H9 (cell line): ENCODE data around the gene ABCB8. TPM values are rescaled to one million over a fixed set of nuclear protein-coding genes. Genes with fewer than 3 reads are reported as not detected.
A peak's percentile ranks its signal among the peaks of the same experiment; 100 is the strongest.

Source experiments
- DNase-seq: peaks from one replicate; pipeline ENCODE4 v3.0.0-alpha.2; 2017
- H2AFZ ChIP-seq: one replicate; pipeline ENCODE4 v1.6.1; 2013; ENCODE audit warnings: mild to moderate bottlenecking, low read length, control low read depth, moderate library complexity
- H2AK5ac ChIP-seq: 2 replicates; pipeline ENCODE4 v1.6.1; 2013; ENCODE audit warnings: low read length, control low read depth, mixed read lengths; ENCODE audit not compliant: insufficient read length
- H2BK120ac ChIP-seq: one replicate; pipeline ENCODE4 v1.6.1; 2013; ENCODE audit warnings: low read depth, mild to moderate bottlenecking, low read length, control low read depth, inconsistent platforms; ENCODE audit not compliant: poor library complexity, severe bottlenecking
- H2BK12ac ChIP-seq: 2 replicates; pipeline ENCODE4 v1.6.1; 2013; ENCODE audit warnings: low read length, control low read depth, mixed read lengths, low read depth; ENCODE audit not compliant: insufficient read length
- H2BK15ac ChIP-seq: 2 replicates; pipeline ENCODE4 v1.6.1; 2013; ENCODE audit warnings: low read depth, low read length, control low read depth
- H2BK20ac ChIP-seq: one replicate; pipeline ENCODE4 v1.6.1; 2013; ENCODE audit warnings: low read depth, mild to moderate bottlenecking, low read length, control low read depth, inconsistent platforms; ENCODE audit not compliant: poor library complexity, severe bottlenecking
- H2BK5ac ChIP-seq: 2 replicates; pipeline ENCODE4 v1.6.1; 2013; ENCODE audit warnings: low read length, control low read depth, mixed read lengths; ENCODE audit not compliant: insufficient read length
- H3K14ac ChIP-seq: 2 replicates; pipeline ENCODE4 v1.6.1; 2013; ENCODE audit warnings: low read length, control low read depth; ENCODE audit not compliant: insufficient read depth
- H3K18ac ChIP-seq: 2 replicates; pipeline ENCODE4 v1.6.1; 2013; ENCODE audit warnings: low read depth, mild to moderate bottlenecking, mixed read lengths, low read length, control low read depth; ENCODE audit not compliant: insufficient read length
- H3K23ac ChIP-seq: 2 replicates; pipeline ENCODE4 v1.6.1; 2013; ENCODE audit warnings: low read length, control low read depth, mixed read lengths, low read depth; ENCODE audit not compliant: insufficient read length
- H3K23me2 ChIP-seq: 2 replicates; pipeline ENCODE4 v1.6.1; 2013; ENCODE audit warnings: low read depth, mild to moderate bottlenecking, mixed read lengths, low read length, control low read depth; ENCODE audit not compliant: insufficient read length, poor library complexity, severe bottlenecking
- H3K27ac ChIP-seq: 2 replicates; pipeline ENCODE4 v1.5.1; 2013; ENCODE audit warnings: low read length, control low read depth, mixed read lengths, low read depth; ENCODE audit not compliant: insufficient read length
- H3K27me3 ChIP-seq: 2 replicates; pipeline ENCODE4 v1.6.1; 2013; ENCODE audit warnings: low read length, control low read depth, inconsistent platforms; ENCODE audit not compliant: insufficient read depth
- H3K4ac ChIP-seq: 2 replicates; pipeline ENCODE4 v1.6.1; 2013; ENCODE audit warnings: low read depth, mild to moderate bottlenecking, control low read depth, inconsistent platforms, low read length, moderate library complexity
- H3K4me1 ChIP-seq: 2 replicates; pipeline ENCODE4 v1.6.1; 2013; ENCODE audit warnings: low read length, control low read depth, inconsistent platforms; ENCODE audit not compliant: insufficient read depth
- H3K4me2 ChIP-seq: 2 replicates; pipeline ENCODE4 v1.6.1; 2013; ENCODE audit warnings: low read length, control low read depth, mixed read lengths; ENCODE audit not compliant: insufficient read length, insufficient read depth
- H3K56ac ChIP-seq: 2 replicates; pipeline ENCODE4 v1.6.1; 2013; ENCODE audit warnings: low read depth, mild to moderate bottlenecking, mixed read lengths, low read length, control low read depth; ENCODE audit not compliant: insufficient read length
- H3K79me1 ChIP-seq: 2 replicates; pipeline ENCODE4 v1.6.1; 2013; ENCODE audit warnings: low read depth, mild to moderate bottlenecking, moderate library complexity, low read length, control low read depth, inconsistent platforms; ENCODE audit not compliant: insufficient read depth, poor library complexity, severe bottlenecking
- H3K79me2 ChIP-seq: 2 replicates; pipeline ENCODE4 v1.6.1; 2013; ENCODE audit warnings: low read length, control low read depth, inconsistent platforms; ENCODE audit not compliant: insufficient read depth
- H3K9ac ChIP-seq: 2 replicates; pipeline ENCODE4 v1.6.1; 2013; ENCODE audit warnings: low read length, control low read depth, mixed read lengths; ENCODE audit not compliant: insufficient read length; ENCODE audit errors: extremely low read depth
- H3K9me3 ChIP-seq: one replicate; pipeline ENCODE4 v1.6.1; 2013; ENCODE audit warnings: low read depth, low read length, inconsistent platforms; ENCODE audit not compliant: control insufficient read depth
- H3T11ph ChIP-seq: one replicate; pipeline ENCODE4 v1.6.1; 2013; ENCODE audit warnings: mild to moderate bottlenecking, low read length, control low read depth, inconsistent platforms
- H4K20me1 ChIP-seq: one replicate; pipeline ENCODE4 v1.6.1; 2013; ENCODE audit not compliant: control insufficient read depth, insufficient read length, insufficient read depth
- H4K5ac ChIP-seq: 2 replicates; pipeline ENCODE4 v1.6.1; 2013; ENCODE audit warnings: low read depth, mild to moderate bottlenecking, mixed read lengths, low read length, control low read depth; ENCODE audit not compliant: insufficient read length
- H4K8ac ChIP-seq: replicated peaks from 2 replicates; pipeline ENCODE4 v1.6.1; 2013; ENCODE audit warnings: low read length, control low read depth, mixed read lengths, low read depth; ENCODE audit not compliant: insufficient read length
- H4K91ac ChIP-seq: 2 replicates; pipeline ENCODE4 v1.6.1; 2013; ENCODE audit warnings: low read depth, mild to moderate bottlenecking, moderate library complexity, mixed read lengths, low read length, control low read depth; ENCODE audit not compliant: insufficient read length
- H3K27ac Mint-ChIP-seq, 3 experiments: 2 replicates in 2 of 3; 3 replicates in 1 of 3; pipeline ENCODE4 v1.8.0; 2020 to 2021; ENCODE audit warnings: mixed read lengths in 3 of 3, mild to moderate bottlenecking in 1 of 3, moderate library complexity in 1 of 3
- H3K27me3 Mint-ChIP-seq: 2 replicates; pipeline ENCODE4 v1.8.0; 2021; ENCODE audit warnings: low read depth, mild to moderate bottlenecking, moderate library complexity, mixed read lengths
- H3K36me3 Mint-ChIP-seq, 3 experiments: 2 replicates in 2 of 3; 3 replicates in 1 of 3; pipeline ENCODE4 v1.8.0; 2020 to 2021; ENCODE audit warnings: low read depth in 3 of 3, mixed read lengths in 3 of 3; ENCODE audit not compliant: insufficient read depth in 1 of 3
- H3K4me1 Mint-ChIP-seq, 2 experiments: 2 replicates each; pipeline ENCODE4 v1.8.0; 2020; ENCODE audit warnings: mixed read lengths in 2 of 2
- H3K4me3 Mint-ChIP-seq, 2 experiments: 2 replicates in 1 of 2; 3 replicates in 1 of 2; pipeline ENCODE4 v1.8.0; 2020 to 2021; ENCODE audit warnings: mild to moderate bottlenecking in 2 of 2, mixed read lengths in 2 of 2, moderate library complexity in 1 of 2
- H3K9me3 Mint-ChIP-seq, 2 experiments: 2 replicates in 1 of 2; 3 replicates in 1 of 2; pipeline ENCODE4 v1.8.0; 2020; ENCODE audit warnings: mild to moderate bottlenecking in 2 of 2, mixed read lengths in 2 of 2, moderate library complexity in 1 of 2
- CTCF ChIP-seq: fragments of 200-600 bp; sonication (generic); conservative IDR thresholded peaks from 3 replicates; pipeline ENCODE4 v1.8.0; 2021; ENCODE audit warnings: antibody characterized with exemption, mild to moderate bottlenecking
- whole genome bisulfite sequencing: extraction: QIAGEN DNeasy Blood & Tissue Kit; methylation state at CpG from one replicate; pipeline ENCODE4 v1.1.7; 2013; ENCODE audit warnings: missing lambda C conversion rate, low lambda C conversion rate, mixed read lengths; ENCODE audit not compliant: insufficient read length; ENCODE audit errors: extremely low coverage; 5-methylcytosine and 5-hydroxymethylcytosine counted together
- total RNA-seq: library from RNA; stranded (reverse); gene quantifications from 2 replicates; pipeline ENCODE4 v1.2.1, GENCODE V29; 2021

ABCB8 gene
- total RNA-seq, 1 experiment from 2014 or later = 22.1 TPM

GRCh38 chr7:151017953-151018420, 10.3 kb upstream of the ABCB8 start:
- Mint-ChIP-seq H3K36me3 (peaks cover 2 to 6% (median 6%) of the 10 kb centered on the region in 3 experiments; a peak in 6 of 7 replicates), H3K4me1 (peaks cover 20 to 47% of the 10 kb centered on the region in 2 experiments), H3K4me3 (peak overlapping the region; percentile 55 to 79), H3K27ac (0 out of 7 replicates have a peak overlapping the region, but pooled peaks of 1 of the 3 experiments have one; percentile 49), H3K9me3 (peaks cover 0 to 9% of the 10 kb centered on the region in 2 experiments; a peak in 2 of 5 replicates), H3K27me3 (peaks cover 75% of the 10 kb centered on the region)
- Histone ChIP-seq H3K23ac (no peak overlapping the region), H2BK20ac (no peak overlapping the region), H2BK5ac (no peak overlapping the region), H3K4me2 (peak overlapping the region; percentile 17), H4K20me1 (no peaks in the 10 kb centered on the region), H3K56ac (no peak overlapping the region), H3K4me1 (peaks cover 6% of the 10 kb centered on the region; the same call in 1 of the 2 replicates), H4K8ac (no peak overlapping the region), H3T11ph (no peak overlapping the region), H3K4ac (no peak overlapping the region), H2BK15ac (no peak overlapping the region), H3K9me3 (no peaks in the 10 kb centered on the region), H2AFZ (no peak overlapping the region), H2AK5ac (no peak overlapping the region), H2BK12ac (no peak overlapping the region), H3K79me1 (no peaks in the 10 kb centered on the region), H3K9ac (no peak overlapping the region), H3K79me2 (no peaks in the 10 kb centered on the region), H4K5ac (no peak overlapping the region), H3K14ac (no peak overlapping the region), H4K91ac (no peak overlapping the region), H3K27me3 (peaks cover 6% of the 10 kb centered on the region; the same call in 1 of the 2 replicates), H2BK120ac (no peak overlapping the region), H3K23me2 (peaks cover 6% of the 10 kb centered on the region), H3K18ac (no peak overlapping the region), H3K27ac (no peak overlapping the region)
- TF ChIP-seq CTCF = peak; percentile 98
- no CpG with 5 or more reads among the region's 34 CpGs for WGBS
- DNase-seq = peak; percentile 92
